Endothelial cell of umbilical vein (primary cell): ENCODE data around the gene GCH1.

ENCODE experiments used
- CTCF ChIP-seq, 2 donors: IDR thresholded peaks; 1 replicate in 1 of 2; 2 replicates in 1 of 2; pipeline ENCODE4 v1.5.1; 2011; ENCODE audit warnings: low read length in 2 of 2, mild to moderate bottlenecking in 2 of 2, moderate library complexity in 2 of 2, control low read depth in 1 of 2, inconsistent platforms in 1 of 2, low read depth in 1 of 2; ENCODE audit not compliant: insufficient read depth in 1 of 2; ENCODE audit errors: extremely low read depth in 1 of 2
- EZH2 ChIP-seq: IDR thresholded peaks from 2 replicates; pipeline ENCODE4 v1.6.1; 2012; ENCODE audit warnings: borderline replicate concordance, low read depth, mild to moderate bottlenecking, moderate library complexity, low read length, inconsistent platforms; ENCODE audit not compliant: severe bottlenecking
- FOS ChIP-seq: IDR thresholded peaks from 2 replicates; pipeline ENCODE4 v1.6.1; 2011; ENCODE audit warnings: mild to moderate bottlenecking, low read length, moderate library complexity, borderline replicate concordance; ENCODE audit not compliant: insufficient read depth
- GATA2 ChIP-seq: IDR thresholded peaks from 2 replicates; pipeline ENCODE4 v1.7.0; 2011; ENCODE audit warnings: low read depth, mild to moderate bottlenecking, moderate library complexity, mixed read lengths, low read length; ENCODE audit not compliant: insufficient read length, insufficient read depth
- JUN ChIP-seq: IDR thresholded peaks from 2 replicates; pipeline ENCODE4 v1.6.1; 2011; ENCODE audit warnings: borderline replicate concordance, low read depth; ENCODE audit not compliant: insufficient read length, insufficient read depth
- POLR2A ChIP-seq: IDR thresholded peaks from 2 replicates; pipeline ENCODE4 v1.6.1; 2012; ENCODE audit warnings: low read depth, mild to moderate bottlenecking, control low read depth, low read length
- POLR2AphosphoS5 ChIP-seq: IDR thresholded peaks from 2 replicates; pipeline ENCODE4 v1.6.1; 2012; ENCODE audit warnings: low read depth, mild to moderate bottlenecking, control low read depth, low read length, moderate library complexity; ENCODE audit not compliant: insufficient read depth
- TF ChIP-seq, protein P1 (sequence below): IDR thresholded peaks from 2 replicates; pipeline ENCODE4 v1.6.1; 2011; ENCODE audit not compliant: insufficient read depth, insufficient read length

GRCh38 chr14:54902521-54903420, at the start of gene GCH1:
- TF ChIP-seq EZH2 (no peak), CTCF (IDR thresholded peaks at IDR 0.05; ENCODE audit: extremely low read depth in 1 of 2, insufficient read depth in 1 of 2, low read depth in 1 of 2, low read length in 2 of 2) (peak; percentile 35 to 54), POLR2AphosphoS5 (peak; percentile 61), JUN (no peak), POLR2A (peak; percentile 46), GATA2 (no peak), FOS (no peak)
- TF ChIP-seq, protein P1, sequence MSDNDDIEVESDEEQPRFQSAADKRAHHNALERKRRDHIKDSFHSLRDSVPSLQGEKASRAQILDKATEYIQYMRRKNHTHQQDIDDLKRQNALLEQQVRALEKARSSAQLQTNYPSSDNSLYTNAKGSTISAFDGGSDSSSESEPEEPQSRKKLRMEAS: no peak
